ENCODE measurements around the gene C10orf120. TPM values are rescaled to one million over a fixed set of nuclear protein-coding genes. Genes with fewer than 3 reads are reported as not detected.
A peak's percentile ranks its signal among the peaks of the same experiment; 100 is the strongest.

The C10orf120 gene
- total RNA-seq, 1 donor from 2014 or later = not detected

DNA sequence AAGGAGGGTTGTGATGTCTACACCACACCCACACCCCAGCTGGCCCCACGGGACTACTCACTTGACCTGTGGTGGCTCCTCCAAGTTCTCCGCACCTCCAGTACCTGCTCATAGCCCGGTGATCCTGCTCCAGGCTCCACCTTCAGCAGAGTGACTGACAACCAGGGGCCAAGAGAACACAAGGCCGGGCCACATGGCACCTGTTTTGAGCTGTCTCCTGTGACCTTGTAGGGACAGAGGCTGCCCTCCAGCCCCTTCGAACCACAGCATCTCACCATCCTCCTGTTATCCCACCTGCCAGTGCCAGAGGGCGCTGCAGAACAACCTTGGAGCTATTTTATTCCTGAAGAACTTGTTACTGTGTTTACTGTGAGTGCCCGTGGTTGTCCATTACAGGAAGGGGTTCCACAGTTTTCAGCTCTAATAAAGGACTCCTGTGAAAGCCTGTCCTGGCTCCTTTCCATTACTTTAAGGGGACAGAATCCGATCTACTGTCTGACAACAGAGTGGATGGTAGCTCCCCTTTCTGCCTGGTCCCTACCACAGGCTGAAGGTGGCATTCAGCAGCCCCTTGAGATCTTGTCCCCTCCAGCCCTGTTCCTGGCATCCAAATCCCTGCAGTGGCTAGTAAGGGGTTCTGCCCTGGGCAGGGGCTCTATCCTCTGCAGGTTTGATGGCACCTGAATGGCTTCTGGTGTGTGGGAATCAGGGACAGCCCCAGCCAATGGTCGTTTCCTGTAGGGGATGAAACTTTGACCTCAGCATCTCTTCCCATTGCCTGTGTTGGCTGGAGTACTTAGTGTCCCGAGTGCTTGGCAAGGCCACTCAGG is 50.8 kb downstream of the C10orf120 start:
- peaks cover 12% of the 10 kb centered on the region for H3K27me3 Mint-ChIP-seq (ENCODE audit: unreplicated experiment)
- H3K27ac Mint-ChIP-seq (ENCODE audit: unreplicated experiment) = no peak overlapping the region
- TF ChIP-seq, protein P1, sequence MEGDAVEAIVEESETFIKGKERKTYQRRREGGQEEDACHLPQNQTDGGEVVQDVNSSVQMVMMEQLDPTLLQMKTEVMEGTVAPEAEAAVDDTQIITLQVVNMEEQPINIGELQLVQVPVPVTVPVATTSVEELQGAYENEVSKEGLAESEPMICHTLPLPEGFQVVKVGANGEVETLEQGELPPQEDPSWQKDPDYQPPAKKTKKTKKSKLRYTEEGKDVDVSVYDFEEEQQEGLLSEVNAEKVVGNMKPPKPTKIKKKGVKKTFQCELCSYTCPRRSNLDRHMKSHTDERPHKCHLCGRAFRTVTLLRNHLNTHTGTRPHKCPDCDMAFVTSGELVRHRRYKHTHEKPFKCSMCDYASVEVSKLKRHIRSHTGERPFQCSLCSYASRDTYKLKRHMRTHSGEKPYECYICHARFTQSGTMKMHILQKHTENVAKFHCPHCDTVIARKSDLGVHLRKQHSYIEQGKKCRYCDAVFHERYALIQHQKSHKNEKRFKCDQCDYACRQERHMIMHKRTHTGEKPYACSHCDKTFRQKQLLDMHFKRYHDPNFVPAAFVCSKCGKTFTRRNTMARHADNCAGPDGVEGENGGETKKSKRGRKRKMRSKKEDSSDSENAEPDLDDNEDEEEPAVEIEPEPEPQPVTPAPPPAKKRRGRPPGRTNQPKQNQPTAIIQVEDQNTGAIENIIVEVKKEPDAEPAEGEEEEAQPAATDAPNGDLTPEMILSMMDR (IDR thresholded peaks at IDR 0.05; ENCODE audit: partially characterized antibody, unreplicated experiment) = peak; percentile 85
- peak; percentile 77 for DNase-seq
- H3K9me3 Mint-ChIP-seq (ENCODE audit: unreplicated experiment) = no peaks in the 10 kb centered on the region
- no peaks in the 10 kb centered on the region for H3K36me3 Mint-ChIP-seq (ENCODE audit: unreplicated experiment)
- no peaks in the 10 kb centered on the region for H3K4me1 Mint-ChIP-seq (ENCODE audit: low read depth, unreplicated experiment)
- no peak overlapping the region for H3K4me3 Mint-ChIP-seq (ENCODE audit: unreplicated experiment)

Other genes starting within 250 kb of the C10orf120 start
- not detected for gene ARMS2, start 245.2 kb downstream of the C10orf120 start, total RNA-seq (ENCODE audit: unreplicated experiment)
- gene HTRA1, start 238.3 kb downstream of the C10orf120 start, total RNA-seq (ENCODE audit: unreplicated experiment) = 1.4 TPM
- gene DMBT1, start 139.1 kb downstream of the C10orf120 start, total RNA-seq (ENCODE audit: unreplicated experiment) = 0.17 TPM
- 2.4 TPM for gene CUZD1, start 146.0 kb upstream of the C10orf120 start, total RNA-seq (ENCODE audit: unreplicated experiment)
- gene FAM24B, start 179.7 kb upstream of the C10orf120 start, total RNA-seq (ENCODE audit: unreplicated experiment) = 15.9 TPM
- gene FAM24A, start 210.8 kb upstream of the C10orf120 start, total RNA-seq (ENCODE audit: unreplicated experiment) = not detected